ENCODE results near the gene OPCML.
A peak's percentile ranks its signal among the peaks of the same experiment; 100 is the strongest.

The OPCML gene

DNA sequence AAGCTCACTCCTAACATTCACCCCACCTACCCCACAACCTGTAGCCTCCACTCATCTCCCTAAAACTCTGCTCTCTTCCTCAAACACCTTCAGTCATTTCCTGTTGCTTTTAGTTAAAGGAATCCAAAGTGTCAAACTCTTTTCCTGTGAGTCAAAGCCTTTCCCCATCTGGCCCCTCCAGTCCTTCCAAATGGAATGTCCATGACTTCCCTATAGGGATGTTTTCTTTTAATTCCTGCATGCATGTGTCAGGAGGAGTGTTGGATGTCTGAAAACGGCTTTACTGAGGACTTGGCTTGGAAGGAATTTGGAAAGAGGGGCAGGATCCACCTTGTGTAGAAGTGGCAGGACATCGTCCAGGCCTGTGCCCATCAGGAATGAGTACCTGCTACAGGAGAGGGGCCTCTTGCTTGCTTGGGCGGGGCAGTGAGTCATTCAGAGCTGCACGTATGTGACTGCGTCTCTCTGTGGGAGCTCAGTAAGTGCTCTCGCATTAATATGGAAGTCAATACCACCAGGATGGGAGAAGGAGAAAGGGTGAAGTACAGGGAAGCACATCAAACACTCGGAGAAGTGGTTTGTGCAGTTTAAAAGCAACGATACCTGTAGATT is 491.9 kb downstream of the OPCML start:
- no peak for DNase-seq

DNA sequence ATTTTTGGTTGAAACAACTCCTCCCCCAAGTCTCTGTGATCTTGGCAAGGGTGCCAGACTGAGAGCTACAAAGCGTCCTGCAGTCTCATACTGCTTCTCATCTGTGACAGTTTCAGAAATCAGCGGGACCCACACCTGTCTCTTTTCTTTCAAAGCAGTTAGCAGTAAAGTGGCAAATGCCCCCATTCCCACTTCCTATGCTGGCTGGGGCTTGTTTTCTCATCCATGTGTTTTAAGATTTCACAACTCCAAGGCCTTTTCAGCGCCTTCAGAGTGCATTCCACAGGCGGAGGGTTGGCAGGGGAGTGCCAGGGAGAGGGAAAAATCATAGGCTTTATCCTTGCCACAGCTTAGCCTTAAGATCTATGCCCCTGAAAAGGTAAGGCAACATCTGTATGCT is 493.5 kb downstream of the OPCML start:
- peak in 1 of 56 donors; percentile 12 for DNase-seq

GRCh38 chr11:133034929-133035328 is 497.4 kb downstream of the OPCML start:
- no peak for DNase-seq

GRCh38 chr11:133029107-133029506 is 503.2 kb downstream of the OPCML start:
- no peak for DNase-seq

DNA sequence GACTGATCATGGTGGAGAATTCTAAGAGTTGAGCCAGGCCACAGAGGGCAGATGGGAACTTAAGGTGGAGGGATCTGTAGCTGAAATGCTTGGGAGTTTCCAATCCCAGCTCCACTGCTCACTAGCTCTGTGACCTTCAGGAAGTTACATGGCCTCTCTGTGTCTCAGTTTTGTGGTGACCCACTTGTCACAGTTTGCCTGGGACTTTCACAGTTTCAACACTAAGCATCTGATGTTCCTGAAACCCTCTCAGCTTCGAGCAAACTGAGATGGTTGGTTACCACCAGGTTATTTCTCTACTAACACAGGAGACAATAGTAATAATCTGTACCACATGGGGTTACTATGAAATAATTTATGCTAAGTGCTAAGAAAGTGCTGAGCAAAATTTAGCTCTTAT is 505.3 kb downstream of the OPCML start:
- DNase-seq = no peak

DNA sequence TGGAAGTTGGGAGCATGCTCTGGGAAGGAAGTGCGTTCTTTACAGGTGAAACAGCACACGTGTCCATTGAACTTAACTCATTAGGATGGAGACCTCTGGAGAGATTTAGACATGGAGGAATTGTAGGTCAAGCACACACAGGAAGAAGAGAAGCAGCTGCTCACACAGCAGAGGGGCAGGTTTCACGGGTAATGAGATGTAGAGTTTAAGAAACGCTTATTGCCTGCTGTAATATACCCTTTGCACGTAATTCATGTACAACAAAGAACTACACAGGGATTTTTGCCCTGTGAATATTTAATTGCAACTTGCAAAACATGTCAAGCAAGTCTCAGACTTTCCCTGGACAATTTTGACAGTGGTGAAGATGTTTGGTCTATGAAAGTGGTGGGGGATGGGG is 508.0 kb downstream of the OPCML start:
- DNase-seq = no peak

GRCh38 chr11:133023232-133023631 is 509.1 kb downstream of the OPCML start:
- no peak for DNase-seq

DNA sequence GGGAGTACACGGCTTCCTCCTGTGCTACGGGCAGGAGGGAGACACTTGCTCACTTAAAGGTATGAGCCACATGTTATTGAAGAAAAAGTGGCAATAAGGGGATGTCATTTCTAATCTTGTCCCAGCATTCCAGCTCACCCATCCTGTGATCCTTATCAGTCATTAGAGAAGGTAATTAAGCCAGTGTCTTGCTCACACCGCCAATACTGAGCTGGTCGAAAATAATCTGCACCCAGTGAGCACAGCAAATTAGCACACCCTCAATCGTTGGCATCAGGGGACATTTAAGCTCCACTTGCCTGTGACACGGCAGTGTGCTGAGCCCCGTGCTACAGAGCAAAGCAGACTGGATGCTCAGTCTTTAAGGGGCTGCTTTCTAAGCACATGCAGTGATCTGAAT is 510.7 kb downstream of the OPCML start:
- DNase-seq = no peak

DNA sequence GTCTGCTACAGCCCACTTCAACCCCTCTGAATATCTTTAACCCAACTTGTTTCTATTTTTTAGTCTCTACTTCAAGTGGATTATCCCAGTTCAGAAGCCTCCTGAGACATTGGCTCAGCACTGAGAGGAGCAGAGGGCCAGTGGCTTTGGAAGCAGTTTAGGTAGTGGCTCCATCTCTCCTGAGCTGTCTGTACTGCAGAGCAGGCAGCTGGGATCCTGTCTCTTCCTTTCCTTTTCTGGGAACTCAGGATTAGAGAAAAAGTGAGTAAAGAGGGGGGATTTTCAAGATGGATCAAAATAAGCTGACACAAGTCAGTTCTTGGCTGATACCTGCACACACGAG is 512.0 kb downstream of the OPCML start:
- no peak for DNase-seq

- no peak for DNase-seq
Observed at GRCh38 chr11:133019545-133020371, 512.5 kb downstream of the OPCML start.

DNA sequence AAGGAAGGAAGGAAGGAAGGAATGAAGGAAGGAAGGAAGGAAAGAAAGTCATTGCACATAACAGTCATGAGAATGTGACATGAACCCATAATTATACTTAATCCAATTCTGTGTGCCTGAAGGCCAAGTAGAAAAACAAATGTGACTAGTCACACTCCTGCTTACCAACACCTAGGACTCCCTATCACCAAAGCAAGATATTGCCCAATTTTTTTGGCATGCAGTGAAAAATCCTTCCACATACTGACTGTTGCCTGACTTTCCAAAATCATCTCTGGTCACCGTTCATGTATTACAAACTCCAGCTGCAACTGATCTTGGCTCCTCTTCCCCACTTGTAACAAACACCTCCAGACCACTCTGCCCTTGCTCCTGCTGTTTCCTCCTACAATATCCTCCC is 516.8 kb downstream of the OPCML start:
- no peak for DNase-seq

GRCh38 chr11:133014337-133014736 is 518.0 kb downstream of the OPCML start:
- DNase-seq = no peak

DNA sequence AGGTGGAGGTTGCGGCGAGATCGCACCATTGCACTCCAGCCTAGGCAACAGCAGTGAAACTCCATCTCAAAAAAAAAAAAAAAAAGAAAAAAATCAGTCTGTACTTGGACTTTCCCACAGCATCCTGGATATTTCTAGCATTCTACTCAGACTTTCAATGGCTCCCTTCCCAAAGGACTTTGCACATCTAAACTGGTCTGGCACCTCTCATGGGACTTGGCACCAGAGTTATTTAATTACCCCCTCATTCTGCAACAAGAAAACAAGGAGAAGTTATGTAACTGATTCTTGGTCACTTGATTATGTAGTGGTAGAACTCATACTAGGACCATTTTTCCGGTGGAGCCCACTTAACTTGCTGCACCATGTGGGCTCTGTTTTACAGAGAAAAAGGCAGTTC is 519.5 kb downstream of the OPCML start:
- DNase-seq = no peak

DNA sequence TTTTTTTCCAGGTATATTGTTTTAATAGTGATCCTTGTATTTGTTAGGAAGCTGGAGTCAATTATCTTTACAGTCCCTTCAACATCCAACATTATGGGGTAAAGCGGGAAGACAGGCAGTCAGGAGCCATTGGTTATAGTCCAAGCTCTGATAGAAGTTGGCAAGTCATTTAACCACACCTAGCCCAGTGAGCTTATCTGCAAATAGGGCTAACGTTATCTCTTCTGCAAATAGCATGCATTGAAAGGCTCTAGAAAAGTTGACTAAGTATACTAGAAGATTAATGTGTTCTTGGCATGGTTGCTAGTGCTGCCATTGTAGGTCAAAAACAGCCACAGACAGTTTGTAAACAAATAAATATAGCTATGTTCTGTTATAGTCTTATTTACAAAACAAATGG is 520.7 kb downstream of the OPCML start:
- DNase-seq = no peak

GRCh38 chr11:133007027-133007584 is 525.2 kb downstream of the OPCML start:
- no peak for DNase-seq

DNA sequence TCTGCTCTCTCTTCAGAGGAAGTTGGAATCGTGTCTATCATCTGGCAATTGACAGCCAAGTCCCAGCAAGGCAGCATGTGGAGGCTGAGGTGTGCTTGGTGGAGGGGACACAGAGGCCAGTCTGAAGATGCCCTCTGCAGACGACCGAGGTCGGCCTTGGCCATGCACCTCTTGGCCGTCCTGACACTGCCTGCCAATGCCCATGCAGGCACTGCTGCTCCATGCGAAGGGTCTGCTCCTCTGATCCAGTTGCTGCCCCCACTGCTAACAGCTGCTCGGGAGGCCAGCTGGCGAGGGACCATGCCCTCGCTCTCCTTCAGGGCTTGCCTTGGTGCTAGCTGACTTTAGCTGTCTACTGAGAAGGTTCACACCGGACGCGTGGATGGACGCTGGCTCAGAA is 527.9 kb downstream of the OPCML start:
- DNase-seq = no peak

DNA sequence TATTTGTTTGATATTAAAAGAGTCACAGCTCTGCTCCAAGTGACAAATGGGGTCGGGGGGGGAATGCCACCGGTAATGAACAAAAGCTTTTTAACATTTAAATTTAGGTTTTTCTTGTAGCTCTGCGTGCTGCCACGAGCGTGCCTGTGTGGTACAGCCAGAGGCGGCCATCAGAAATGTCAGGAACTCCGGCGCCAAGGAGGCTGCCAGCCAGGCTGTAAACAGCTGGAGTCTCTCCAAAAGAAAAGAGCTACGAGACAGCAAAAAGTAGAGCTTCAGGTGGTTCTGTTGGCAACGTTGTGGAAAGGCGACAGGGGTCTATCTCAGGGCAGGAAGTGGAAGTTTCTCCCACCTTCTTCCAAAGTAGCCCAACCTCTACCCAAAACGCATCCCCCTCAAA is 532.8 kb downstream of the OPCML start:
- no peak for DNase-seq

DNA sequence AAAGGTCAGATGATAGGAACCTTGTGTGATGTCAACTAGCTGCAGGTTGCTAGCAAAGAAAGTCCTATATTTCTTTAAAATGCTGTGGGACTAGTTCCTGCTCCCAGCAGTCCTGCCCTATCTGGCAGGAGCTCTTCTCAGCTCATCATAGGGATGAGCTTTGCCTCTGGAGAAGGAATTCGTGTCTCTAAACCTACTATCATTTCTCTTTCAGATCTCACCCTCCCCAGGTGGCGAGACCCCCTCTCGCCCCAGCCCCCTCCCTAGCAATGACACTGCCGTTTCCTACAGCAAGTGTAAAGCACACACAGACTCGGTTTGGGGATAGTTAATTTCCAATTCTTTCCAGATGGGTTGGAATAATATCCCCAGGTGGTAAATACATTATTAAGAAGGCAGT is 533.3 kb downstream of the OPCML start:
- no peak for DNase-seq

DNA sequence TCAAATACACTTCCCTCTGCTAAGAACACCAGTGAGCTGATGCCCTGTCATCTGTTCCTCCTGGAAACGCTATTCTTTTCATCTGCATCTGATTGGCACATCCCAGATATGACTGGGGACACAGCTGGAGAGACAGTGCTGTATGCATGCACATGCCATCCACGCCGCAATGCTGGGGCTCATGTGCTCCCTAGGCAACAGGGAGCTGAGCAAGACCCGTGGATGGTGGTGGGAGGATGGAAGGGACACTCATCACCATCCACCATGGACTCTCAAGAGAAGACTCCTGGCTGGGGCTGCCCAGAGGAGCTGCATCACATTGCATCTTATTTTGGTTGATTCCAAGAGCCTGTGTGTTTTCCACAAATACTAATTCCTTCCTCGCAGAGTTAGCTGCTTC is 534.9 kb downstream of the OPCML start:
- DNase-seq = no peak

DNA sequence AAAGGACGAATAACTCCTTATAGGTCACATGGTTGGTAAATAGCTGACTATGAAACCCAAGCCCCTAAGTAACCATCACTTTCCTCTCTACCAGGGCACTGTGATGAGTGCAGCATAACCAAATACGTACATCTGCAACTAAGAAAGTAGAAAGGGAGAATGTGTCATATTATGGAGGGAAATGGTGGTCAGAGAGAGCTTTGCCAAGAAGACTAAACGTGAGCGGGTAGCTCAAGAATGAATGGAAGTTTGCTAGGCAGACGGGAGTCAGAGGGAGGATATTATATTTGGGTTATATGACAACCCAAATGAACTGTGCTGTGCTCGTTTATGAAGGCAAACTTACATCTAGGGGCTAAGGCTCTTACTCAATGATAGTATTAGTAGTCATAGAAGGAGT is 537.3 kb downstream of the OPCML start:
- DNase-seq = no peak

DNA sequence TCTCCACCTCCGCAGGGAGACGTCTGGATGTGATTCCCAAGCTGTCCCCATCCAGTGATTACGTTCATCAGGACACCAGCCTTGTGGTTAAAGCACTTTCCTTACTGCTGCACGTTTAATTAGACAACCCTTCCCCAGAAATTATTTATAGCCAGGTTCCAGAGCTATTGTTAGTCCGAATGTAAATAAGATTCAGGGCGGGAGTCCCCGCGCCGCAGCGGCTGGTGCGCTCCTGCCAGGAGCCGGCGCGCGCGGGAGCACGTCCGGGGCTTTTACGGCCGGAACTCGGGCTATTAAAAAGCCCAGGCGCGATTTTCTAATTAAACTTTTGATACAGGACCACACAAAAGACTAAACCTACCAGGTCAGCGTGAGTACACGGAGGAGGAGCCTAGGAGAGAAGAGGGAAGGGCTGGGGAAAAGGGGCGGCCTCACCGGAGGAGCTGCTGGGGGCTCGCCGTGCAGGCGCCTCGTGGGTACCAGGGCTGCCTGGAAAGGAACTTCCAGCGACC is 538.3 kb downstream of the OPCML start:
- peak in 8 of 56 donors; percentile 8 to 36 (median 24) for DNase-seq

DNA sequence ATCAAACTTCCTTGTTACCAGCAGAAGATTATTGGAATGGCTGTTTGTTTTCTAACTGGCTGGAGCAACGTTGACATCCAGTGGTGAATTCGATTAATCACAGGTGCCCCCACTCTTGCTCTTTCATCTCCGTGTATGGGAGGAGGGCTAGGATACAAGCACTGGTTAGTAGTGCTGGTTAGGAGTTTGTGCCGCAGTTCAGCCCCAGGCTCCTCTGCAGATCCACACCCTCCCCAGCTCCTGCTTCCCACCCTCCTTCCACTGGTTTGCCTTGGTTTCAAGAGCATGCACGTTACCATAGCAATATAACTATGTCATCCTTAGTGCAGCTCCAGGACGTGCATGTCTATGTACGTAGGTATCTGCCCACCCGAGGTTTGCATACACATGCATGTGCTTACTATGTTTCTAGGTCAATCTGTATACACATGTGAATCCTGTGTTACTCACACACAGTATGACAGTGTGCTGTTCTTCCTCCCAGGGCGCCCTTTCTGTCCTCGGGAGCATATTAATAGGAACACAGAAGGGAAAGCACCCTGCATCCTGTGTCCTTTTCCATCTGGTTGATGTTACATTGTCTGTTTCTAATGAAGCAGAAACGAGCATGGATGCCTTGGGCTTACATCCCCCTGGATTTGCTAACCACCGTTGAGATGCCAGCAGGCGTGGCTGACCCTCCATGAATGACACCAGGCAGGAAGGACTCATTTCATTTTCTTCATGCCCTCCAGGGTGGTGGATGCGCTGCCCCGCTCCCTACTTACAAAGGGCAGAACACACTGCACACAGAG is 539.3 kb downstream of the OPCML start:
- peak in 11 of 56 donors; percentile 8 to 50 (median 38) for DNase-seq
